ACHN (cell line): Measurements from ENCODE around the gene GRIK3.
"Not testable (repeated sequence)": the region's sequence is repeated elsewhere in the genome, so short reads cannot be mapped to it uniquely, and the experiment has no call there.

Experiments
- DNase-seq: peaks from one replicate; pipeline ENCODE4 v3.0.0-alpha.2; 2015
- in situ Hi-C: cut with HindIII; loops from 2 replicates; pipeline ENCODE4 v1.10.0; 2017; ENCODE audit warnings: low sequenced_read_pairs, low pct_ligation_motif_present, low pct_unique_long_range_greater_than_20kb

Gene GRIK3

DNA sequence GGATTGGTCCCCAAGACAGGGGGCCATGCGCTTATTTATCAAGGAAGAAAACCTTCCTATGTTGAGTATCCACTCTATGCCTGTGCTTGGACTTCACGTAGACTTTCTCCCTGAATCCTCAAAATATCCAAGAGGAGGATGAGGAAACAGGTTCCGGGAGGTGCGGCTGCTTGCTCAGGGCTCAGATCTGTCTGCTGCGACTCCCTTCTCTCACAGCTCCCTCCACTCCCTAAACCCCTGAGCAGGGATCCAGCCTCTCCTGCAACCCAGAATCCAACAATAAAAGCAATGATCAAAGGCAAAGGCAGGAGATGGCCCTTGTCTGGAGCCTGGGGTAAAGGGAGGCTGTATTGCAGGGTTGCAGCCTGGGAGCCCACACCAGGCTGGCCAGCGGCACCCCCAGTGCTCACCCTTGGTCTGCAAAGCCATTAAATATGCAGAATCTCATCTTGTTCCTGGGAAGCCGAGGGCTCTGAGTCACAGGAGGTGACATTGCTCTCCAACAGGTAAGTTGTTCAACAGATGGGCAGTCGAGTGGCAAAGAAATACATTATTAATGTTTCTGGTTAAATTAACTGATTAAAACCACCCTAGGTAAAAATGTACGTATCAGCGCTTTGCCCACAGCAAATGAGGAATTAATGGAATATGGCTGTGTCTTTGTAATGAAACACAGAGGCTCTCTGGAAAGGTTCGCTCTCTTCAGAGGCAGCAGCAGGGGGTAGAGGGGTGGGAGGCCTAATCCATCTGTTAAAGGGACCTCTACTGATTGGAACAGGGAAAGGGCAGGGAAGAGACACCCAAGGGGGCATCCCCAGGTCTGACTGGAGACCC is 111.5 kb downstream of the GRIK3 start:
- in situ Hi-C loops, result no loop called here
- no peak for DNase-seq

- DNase-seq, result no peak
- in situ Hi-C loops, result no loop called here
Observed at GRCh38 chr1:36922071-36922470, 112.2 kb downstream of the GRIK3 start.

- no peak for DNase-seq
- in situ Hi-C loops, result no loop called here
Observed at GRCh38 chr1:36920801-36921405, 113.4 kb downstream of the GRIK3 start.

DNA sequence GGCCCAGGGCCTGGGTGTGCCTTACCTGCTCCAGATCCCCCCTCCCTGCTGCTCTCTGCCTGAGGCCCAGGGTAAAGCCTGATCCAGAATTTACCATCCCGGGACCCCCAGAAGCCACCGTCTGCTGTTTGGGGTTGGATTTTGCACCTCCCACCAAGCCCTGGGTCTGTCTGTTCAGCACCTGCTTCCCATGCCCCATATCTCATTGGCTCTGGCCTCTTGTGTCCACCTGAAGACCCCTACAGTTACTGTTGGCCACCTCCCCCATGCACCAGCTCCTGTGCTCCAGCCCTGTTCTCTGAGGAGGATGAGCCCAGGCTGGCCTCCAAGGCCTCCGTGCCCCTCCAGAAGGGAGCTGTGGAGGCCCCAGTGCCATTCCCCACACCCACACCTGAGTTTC is 113.9 kb downstream of the GRIK3 start:
- in situ Hi-C loops, result no loop called here
- no peak for DNase-seq

DNA sequence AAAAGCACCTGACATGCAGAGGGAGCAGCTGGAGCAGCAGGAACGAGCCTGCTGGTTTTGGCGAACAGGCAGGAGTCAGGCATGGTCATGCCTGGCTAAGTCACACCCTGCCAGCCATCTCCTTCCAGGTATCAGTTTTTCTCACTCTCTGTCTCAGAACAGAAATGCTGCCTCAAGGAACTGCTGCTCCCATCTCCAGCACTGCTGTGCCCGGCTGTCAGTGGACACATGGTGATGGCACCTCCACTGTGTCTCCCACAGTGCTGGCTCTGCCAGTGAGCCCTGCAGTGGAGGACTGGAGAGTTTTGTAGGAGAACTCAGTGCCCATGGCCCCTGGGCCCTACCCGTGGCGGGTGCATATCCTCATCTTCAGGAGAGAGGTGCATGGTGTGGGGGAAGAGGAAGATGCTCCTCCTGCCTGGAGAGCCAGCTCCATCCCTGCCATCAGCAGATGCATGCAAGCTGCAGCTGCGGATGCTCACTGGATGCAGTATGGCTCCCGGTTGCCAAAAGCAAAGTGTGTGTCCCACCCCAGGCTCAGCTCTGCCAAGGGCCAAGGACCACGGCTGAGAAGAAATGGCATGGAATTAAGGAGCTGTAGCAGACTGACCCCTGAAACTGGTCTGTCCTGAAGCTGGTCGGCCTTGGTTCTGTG is 114.7 kb downstream of the GRIK3 start:
- DNase-seq, result no peak
- in situ Hi-C loops, result no loop called here

DNA sequence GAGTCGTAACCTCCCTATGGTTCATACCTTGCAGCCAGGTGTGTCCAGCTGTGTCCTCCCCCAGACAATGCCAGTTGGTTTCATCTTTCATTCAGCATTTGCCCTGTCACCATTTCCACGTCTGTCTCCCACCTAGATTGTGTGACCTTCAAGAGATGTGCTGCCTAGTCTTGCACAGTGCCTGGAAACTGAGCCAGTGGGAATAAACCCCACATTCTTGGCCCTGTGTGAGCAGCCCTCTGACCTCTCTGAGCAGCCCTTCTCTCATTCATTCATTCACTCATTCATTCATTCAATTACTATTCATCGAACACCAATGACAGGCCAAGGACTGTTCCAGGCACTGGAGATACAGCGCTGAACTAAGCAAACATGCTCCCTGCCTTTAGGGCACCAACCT is 115.7 kb downstream of the GRIK3 start:
- DNase-seq, result no peak
- in situ Hi-C loops, result no loop called here

- in situ Hi-C loops, DNase-seq: not testable (repeated sequence)
Observed at GRCh38 chr1:36916542-36916941, 117.8 kb downstream of the GRIK3 start.

DNA sequence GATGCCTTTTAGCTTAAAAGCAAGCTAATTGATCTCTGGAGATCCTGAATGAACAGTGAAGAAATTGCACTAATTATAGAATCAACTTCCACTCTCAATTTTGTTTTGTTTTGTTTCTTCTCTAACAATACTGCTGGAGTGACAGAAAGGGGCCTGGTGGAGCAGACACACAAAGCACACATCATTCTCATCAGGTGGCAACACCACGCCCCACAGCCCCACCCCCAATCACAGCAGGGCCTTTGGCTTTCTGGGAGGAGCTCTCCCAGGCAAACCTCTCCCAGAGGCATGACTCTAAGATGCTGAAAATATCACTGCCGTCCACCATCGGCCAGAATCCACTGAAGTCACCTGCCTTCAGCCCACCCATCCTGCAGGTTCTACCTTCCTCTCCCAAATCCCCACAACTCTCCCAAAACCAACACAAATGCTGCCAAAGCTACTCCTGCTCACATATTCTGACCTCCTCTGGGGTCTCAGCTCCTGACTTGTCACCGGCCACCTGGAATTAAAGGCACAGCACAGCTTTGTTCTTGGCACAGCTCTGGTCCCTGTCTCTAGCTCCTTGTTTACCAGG is 120.7 kb downstream of the GRIK3 start:
- no peak for DNase-seq
- in situ Hi-C loops, result no loop called here

DNA sequence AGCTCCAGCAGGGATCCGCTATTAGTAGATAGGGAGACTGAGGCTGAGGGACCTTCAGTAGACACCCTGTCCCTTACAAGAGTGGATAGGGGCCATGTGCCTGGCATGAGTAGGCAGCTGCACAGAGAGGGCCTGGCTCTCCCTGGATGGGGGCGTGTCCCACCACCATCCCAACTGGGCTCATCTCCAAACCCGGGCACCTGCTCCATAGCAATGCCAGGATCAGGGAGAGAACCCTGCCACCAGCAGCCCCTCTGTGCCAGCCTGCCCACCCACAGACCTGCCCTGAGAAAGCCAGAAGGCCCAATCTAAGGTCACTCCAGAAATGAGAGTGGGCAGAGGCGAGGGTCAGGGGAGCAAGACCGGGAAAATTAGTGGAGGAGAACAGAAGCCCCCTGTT is 121.3 kb downstream of the GRIK3 start:
- DNase-seq, result no peak
- in situ Hi-C loops, result no loop called here

DNA sequence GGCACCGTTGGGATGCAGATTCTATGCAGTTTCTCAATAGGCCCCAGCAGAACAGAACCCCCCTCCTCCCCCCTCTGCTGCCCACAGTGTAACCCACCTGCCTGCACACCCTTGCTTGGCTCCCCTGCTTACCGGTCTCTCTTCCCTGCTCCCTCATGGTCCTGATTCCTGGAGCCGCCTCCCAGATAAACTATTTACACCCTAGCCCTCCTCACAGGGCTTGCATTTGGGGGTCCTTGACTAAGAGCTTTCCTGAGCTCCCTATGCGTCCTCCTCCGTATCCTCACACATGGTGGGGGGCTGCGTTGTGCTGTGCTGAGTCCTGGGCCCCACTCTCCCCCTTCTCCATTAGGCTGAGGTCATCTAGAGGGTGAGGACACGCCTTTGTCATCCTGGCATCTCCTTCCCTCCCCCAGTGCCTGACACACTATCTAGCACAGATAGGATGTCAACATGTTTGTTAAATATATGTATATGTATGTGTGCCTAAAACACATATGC is 121.9 kb downstream of the GRIK3 start:
- in situ Hi-C loops, result no loop called here
- DNase-seq, result no peak

DNA sequence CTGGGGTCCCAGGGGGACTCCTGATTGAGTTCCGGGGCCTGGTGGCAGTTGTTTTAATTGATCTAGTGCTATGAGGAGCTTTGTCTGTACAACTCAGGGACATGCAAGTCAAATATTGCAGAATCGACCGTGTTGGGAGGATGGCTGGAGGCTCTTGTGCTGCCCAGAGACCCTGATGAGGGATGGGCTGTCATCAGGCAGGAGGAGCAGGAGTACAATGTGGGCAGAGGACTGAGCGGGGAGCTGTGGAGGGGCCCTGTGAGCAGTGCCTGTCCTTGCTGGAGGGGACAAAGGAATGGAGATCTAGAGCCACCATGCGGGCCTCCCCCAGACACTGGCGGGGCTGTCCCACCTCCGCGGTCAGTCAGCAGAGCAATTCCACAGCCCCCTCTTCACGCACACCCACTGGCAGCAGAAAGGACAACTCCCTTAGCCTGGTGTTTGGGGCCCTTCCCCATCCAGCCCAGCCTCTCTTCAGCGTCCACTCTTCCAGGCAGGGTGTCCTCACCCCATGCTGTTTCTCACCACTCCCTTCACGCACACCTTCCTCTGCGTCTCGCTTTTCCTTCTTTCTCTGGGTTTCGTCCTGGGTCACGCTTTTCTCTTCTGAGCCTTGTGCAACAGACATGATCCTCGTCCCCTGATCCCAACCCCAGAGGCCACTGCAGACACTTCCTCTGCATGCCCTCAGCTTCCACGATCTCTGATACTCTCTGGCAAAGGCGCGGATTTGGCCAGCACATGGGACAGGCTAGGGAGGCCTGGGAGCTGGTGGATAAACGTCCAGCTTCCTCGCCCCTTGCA is 122.6 kb downstream of the GRIK3 start:
- in situ Hi-C loops, result no loop called here
- no peak for DNase-seq

- DNase-seq, result no peak
- in situ Hi-C loops, result no loop called here
Observed at GRCh38 chr1:36910886-36911540, 123.3 kb downstream of the GRIK3 start.

- in situ Hi-C loops, result no loop called here
- DNase-seq, result no peak
Observed at GRCh38 chr1:36909946-36910725, 124.2 kb downstream of the GRIK3 start.

DNA sequence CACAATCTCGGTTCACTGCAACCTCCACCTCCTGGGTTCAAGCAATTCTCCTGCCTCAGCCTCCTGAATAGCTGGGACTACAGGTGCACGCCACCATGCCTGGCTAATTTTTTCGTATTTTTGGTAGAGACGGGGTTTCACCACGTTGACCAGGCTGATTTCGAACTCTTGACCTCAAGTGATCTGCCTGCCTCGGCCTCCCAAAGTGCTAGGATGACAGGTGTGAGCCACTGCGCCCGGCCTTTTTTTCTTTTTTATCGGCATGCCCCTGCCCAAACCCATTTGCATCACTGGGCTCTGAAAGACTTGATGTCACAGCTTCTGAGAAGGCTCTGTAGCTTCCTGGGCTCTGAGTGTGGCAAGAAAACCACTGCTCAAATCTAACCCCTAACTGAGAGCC is 125.0 kb downstream of the GRIK3 start:
- DNase-seq, in situ Hi-C loops: not testable (repeated sequence)

- no peak for DNase-seq
- in situ Hi-C loops, result no loop called here
Observed at GRCh38 chr1:36908096-36908495, 126.2 kb downstream of the GRIK3 start.

DNA sequence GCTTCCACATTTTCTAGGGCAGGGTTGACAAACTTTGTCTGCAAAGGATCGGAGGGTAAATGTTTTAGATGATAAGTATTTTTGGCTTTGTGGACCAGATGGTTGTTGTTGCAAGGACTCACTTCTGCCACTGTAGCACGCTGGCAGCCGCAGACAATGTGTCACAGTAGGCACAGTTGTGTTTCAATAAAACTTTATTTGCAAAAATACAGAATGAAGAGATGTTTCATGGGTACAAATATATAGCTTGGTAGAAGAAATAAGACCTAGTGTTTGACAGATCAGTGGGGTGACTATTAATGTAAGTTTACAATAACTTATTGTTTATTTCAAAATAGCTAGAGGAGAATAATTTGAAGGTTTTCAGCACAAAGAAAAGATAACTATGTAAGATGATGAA is 127.8 kb downstream of the GRIK3 start:
- no peak for DNase-seq
- in situ Hi-C loops, result no loop called here

DNA sequence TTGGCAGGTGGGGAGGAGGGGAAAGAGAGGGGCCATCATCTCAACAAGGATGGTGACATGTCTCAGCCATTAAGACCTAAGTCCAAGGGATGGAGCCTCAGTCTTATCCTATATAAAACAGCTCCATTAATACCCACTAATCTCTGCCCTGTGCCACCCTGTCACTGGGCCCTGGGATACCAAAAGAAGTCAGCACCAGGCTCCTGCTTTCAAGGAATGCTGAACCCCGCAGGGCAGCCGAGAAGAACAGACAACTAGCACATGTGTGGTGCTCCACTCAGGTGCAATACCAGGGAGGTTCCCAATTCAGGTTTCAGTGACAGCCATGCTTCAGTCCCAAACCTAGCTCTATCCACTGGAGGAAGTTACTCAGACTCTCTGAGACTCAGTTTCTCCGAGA is 128.4 kb downstream of the GRIK3 start:
- DNase-seq, result no peak
- in situ Hi-C loops, result no loop called here
